Ascending aorta (tissue), 2 donors: Measurements from ENCODE around the gene GRIA4. TPM values are rescaled to one million over a fixed set of nuclear protein-coding genes. Genes with fewer than 3 reads are reported as not detected.

Source experiments
- DNase-seq, 2 donors: peaks; one replicate each; pipeline ENCODE4 v3.0.0-alpha.2; 2019; ENCODE audit warnings: low spot score in 2 of 2
- H3K27ac ChIP-seq, 2 donors: fragments of 200-600 bp; sonication (generic); one replicate each; pipeline ENCODE4 v1.5.1; 2016 to 2017; ENCODE audit warnings: mild to moderate bottlenecking in 1 of 2
- H3K27me3 ChIP-seq: fragments of 200-600 bp; sonication (generic); one replicate; pipeline ENCODE4 v1.5.1; 2017
- H3K36me3 ChIP-seq, 2 donors: fragments of 200-600 bp; sonication (generic); one replicate each; pipeline ENCODE4 v1.5.1; 2016
- H3K4me1 ChIP-seq, 2 donors: fragments of 200-600 bp; sonication (generic); one replicate each; pipeline ENCODE4 v1.5.1; 2016 to 2017; ENCODE audit warnings: mild to moderate bottlenecking in 1 of 2
- H3K4me3 ChIP-seq, 2 donors: fragments of 200-600 bp; sonication (generic); one replicate each; pipeline ENCODE4 v1.5.1; 2016 to 2017; ENCODE audit warnings: mild to moderate bottlenecking in 1 of 2
- H3K9me3 ChIP-seq, 2 donors: fragments of 200-600 bp; sonication (generic); one replicate each; pipeline ENCODE4 v1.5.1; 2016
- intact Hi-C: fragments of 100-400 bp; cut with DNase I; formaldehyde crosslinking; loops from one replicate; pipeline ENCODE4 v1.15.1; 2023
- total RNA-seq: library from RNA; depleted of rRNA; stranded (reverse); fragments of >200 nt; gene quantifications from one replicate; pipeline ENCODE4 v1.1.0, GENCODE V29; 2016
- TF ChIP-seq, protein P1 (sequence below), 3 experiments: fragments of 200-600 bp in 2 of 3; fragments of 450-650 bp in 1 of 3; sonication (generic) in 2 of 3; IDR thresholded peaks; one replicate each; pipeline ENCODE4 v1.5.1; 2016 to 2019; ENCODE audit warnings: antibody characterized with exemption in 3 of 3, mild to moderate bottlenecking in 1 of 3, moderate library complexity in 1 of 3

The GRIA4 gene
- total RNA-seq, 1 donor from 2014 or later = not detected

DNA sequence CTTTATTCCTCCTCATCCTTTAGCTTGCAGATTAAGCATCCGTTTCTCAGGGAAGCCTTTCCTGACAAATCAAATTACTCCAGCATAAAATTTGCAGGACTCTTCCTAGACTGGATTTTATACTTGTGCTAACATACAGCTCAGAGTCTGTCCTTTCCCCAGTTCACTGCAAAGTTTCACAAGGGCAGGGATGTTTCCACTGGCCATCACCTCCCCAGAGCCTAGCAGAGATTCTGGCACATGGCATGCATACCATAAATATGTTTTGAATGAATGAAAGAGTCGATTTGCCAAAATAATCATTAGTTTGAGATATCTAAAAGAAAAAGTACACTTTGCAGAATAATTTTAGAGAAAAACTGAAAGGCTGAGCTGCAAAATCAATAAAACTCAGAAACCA lies 401.6 kb downstream of the GRIA4 start:
- H3K36me3 ChIP-seq = peaks cover 33 to 43% of the 10 kb centered on the region in 2 donors
- no peak overlapping the region for H3K4me3 ChIP-seq
- no peaks in the 10 kb centered on the region for H3K9me3 ChIP-seq
- intact Hi-C loops = no loop called here
- no peak for DNase-seq
- no peaks in the 10 kb centered on the region for H3K27me3 ChIP-seq
- H3K27ac ChIP-seq = no peak overlapping the region
- H3K4me1 ChIP-seq = peaks cover 0 to 3% of the 10 kb centered on the region in 2 donors
- TF ChIP-seq, protein P1, sequence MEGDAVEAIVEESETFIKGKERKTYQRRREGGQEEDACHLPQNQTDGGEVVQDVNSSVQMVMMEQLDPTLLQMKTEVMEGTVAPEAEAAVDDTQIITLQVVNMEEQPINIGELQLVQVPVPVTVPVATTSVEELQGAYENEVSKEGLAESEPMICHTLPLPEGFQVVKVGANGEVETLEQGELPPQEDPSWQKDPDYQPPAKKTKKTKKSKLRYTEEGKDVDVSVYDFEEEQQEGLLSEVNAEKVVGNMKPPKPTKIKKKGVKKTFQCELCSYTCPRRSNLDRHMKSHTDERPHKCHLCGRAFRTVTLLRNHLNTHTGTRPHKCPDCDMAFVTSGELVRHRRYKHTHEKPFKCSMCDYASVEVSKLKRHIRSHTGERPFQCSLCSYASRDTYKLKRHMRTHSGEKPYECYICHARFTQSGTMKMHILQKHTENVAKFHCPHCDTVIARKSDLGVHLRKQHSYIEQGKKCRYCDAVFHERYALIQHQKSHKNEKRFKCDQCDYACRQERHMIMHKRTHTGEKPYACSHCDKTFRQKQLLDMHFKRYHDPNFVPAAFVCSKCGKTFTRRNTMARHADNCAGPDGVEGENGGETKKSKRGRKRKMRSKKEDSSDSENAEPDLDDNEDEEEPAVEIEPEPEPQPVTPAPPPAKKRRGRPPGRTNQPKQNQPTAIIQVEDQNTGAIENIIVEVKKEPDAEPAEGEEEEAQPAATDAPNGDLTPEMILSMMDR (IDR thresholded peaks at IDR 0.05) = no peak

DNA sequence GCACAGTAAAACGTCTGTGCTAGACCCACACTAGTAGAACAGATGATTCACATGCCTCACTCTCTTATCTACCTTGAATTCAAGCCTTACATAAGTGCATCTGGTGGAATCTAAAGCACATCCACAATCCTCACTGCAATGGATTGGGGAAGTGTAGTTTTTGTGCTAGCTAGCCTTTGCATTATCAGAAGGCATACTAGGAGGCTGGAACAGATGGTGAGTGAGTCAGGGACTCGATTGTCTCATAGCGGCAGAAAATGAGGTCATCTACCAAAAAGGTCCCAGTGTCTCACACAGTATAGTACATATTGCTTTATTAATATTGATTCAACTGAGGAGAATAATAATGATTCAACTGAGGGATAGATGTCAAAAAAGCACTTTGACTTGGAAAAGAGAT lies 402.9 kb downstream of the GRIA4 start:
- no peak for DNase-seq
- H3K4me3 ChIP-seq = no peak overlapping the region
- intact Hi-C loops = no loop called here
- H3K36me3 ChIP-seq = peaks cover 23 to 31% of the 10 kb centered on the region in 2 donors
- TF ChIP-seq, protein P1 (IDR thresholded peaks at IDR 0.05) = no peak
- H3K27ac ChIP-seq = no peak overlapping the region
- H3K27me3 ChIP-seq = no peaks in the 10 kb centered on the region
- no peaks in the 10 kb centered on the region for H3K9me3 ChIP-seq
- H3K4me1 ChIP-seq = peaks cover 0 to 3% of the 10 kb centered on the region in 2 donors

DNA sequence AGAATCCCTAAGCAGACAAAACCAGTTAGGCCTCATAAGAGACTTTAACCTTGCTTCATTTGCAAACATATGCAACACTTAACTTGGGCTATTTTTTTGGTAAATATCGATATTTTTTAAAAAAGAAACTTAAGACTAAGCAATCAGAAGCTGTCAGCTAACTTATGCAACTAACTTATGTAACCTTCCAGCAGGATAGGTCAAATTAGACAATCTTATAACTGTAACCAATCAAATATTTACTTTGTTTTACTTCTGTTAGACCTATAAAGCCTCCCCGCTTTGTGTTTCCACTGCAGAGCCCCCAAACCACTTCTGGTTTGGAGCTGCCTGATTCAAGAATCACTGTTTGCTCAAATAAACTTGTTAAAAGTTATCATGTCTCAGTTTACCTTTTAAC lies 404.2 kb downstream of the GRIA4 start:
- H3K27ac ChIP-seq = no peak overlapping the region
- peaks cover 0 to 3% of the 10 kb centered on the region in 2 donors for H3K4me1 ChIP-seq
- TF ChIP-seq, protein P1 (IDR thresholded peaks at IDR 0.05) = no peak
- peaks cover 15 to 18% of the 10 kb centered on the region in 2 donors for H3K36me3 ChIP-seq
- no peak overlapping the region for H3K4me3 ChIP-seq
- H3K27me3 ChIP-seq = no peaks in the 10 kb centered on the region
- intact Hi-C loops = no loop called here
- H3K9me3 ChIP-seq = no peaks in the 10 kb centered on the region
- no peak for DNase-seq

DNA sequence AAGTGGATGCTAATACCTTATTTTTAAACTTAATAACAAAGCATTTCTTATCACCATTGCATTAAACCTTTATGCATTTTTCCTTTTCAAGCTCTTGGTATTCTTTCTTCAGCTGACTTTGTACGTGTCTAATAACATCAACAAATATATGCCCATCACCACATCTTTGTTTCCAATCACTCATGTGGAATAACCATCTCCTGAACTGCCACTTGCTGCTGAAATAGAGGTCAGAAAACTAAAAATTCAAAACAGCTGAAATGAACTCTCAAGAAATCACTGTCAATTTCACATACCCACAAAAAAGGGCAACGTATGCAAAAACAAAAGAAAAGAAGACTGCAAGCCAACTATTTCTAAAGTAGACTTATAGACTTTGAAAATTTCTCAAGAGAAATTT lies 404.7 kb downstream of the GRIA4 start:
- peaks cover 9 to 12% of the 10 kb centered on the region in 2 donors for H3K36me3 ChIP-seq
- intact Hi-C loops = no loop called here
- H3K4me3 ChIP-seq = no peak overlapping the region
- peaks cover 0 to 6% of the 10 kb centered on the region in 2 donors for H3K4me1 ChIP-seq
- no peaks in the 10 kb centered on the region for H3K9me3 ChIP-seq
- TF ChIP-seq, protein P1 (IDR thresholded peaks at IDR 0.05) = no peak
- DNase-seq = no peak
- H3K27ac ChIP-seq = no peak overlapping the region
- no peaks in the 10 kb centered on the region for H3K27me3 ChIP-seq

DNA sequence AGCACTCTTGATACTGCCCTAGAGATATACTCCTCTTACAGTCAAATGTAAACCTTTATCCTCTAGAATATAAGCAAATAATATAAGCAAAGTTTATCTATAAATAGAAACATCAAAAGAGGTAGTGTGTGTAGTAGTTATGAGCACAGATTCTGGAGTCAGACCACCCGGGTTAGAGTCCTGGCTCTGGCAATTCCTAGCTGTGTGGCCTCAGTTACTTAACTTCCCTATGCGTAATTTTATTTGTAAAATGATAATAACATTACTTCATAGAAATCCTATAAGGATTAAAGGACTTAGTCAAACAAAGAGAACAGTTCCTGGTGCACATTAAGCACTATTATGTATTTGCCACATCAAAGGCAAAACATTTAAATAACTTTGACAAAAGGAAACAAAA lies 405.2 kb downstream of the GRIA4 start:
- TF ChIP-seq, protein P1 (IDR thresholded peaks at IDR 0.05) = no peak
- intact Hi-C loops = no loop called here

DNA sequence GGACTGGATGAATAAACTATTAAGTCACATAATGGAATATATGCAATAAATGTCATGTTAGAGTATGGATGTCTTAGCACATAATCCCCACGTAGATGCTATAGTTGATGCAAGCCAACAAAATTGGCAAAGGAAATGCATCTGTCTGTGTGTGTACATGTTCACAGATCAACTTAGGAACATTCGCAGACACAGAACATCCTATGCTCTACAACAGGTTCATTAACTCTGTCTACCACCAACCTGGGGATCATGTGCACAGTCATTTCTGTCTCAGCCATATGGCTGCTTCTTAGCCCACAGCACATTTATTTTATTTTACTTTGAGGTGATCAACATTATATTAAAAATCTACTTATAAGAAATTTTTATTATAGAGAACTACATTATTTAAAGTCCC lies 407.2 kb downstream of the GRIA4 start:
- H3K4me1 ChIP-seq = peaks cover 3 to 14% of the 10 kb centered on the region in 2 donors
- TF ChIP-seq, protein P1 (IDR thresholded peaks at IDR 0.05) = no peak
- no peak for DNase-seq
- H3K9me3 ChIP-seq = no peaks in the 10 kb centered on the region
- no peak overlapping the region for H3K4me3 ChIP-seq
- H3K36me3 ChIP-seq = no peaks in the 10 kb centered on the region
- H3K27me3 ChIP-seq = no peaks in the 10 kb centered on the region
- H3K27ac ChIP-seq = no peak overlapping the region
- intact Hi-C loops = no loop called here

More for the DNA sequence above, 405.2 kb downstream of the GRIA4 start:
- H3K27ac ChIP-seq = no peak overlapping the region
- peaks cover 6 to 7% of the 10 kb centered on the region in 2 donors for H3K36me3 ChIP-seq
- peaks cover 0 to 8% of the 10 kb centered on the region in 2 donors for H3K4me1 ChIP-seq
- H3K9me3 ChIP-seq = no peaks in the 10 kb centered on the region
- no peaks in the 10 kb centered on the region for H3K27me3 ChIP-seq
- DNase-seq = no peak
- no peak overlapping the region for H3K4me3 ChIP-seq
